HepG2 (cell line): ENCODE results near the gene AJUBA. TPM values are rescaled to one million over a fixed set of nuclear protein-coding genes. Genes with fewer than 3 reads are reported as not detected.

Experiments
- ARNT2 ChIP-seq: sonication (generic); formaldehyde crosslinking; IDR thresholded peaks from 2 replicates; pipeline ENCODE4 v1.8.0; 2022; ENCODE audit warnings: mild to moderate bottlenecking, low read depth, missing genetic modification reagents, moderate library complexity
- EHMT2 ChIP-seq: fragments of 200-600 bp; sonication (generic); IDR thresholded peaks from 2 replicates; pipeline ENCODE4 v1.7.0; 2017; ENCODE audit warnings: antibody characterized with exemption, low read depth, low read length, borderline replicate concordance
- HDAC1 ChIP-seq: sonication (generic); formaldehyde crosslinking; IDR thresholded peaks from 2 replicates; pipeline ENCODE4 v1.5.1; 2020; ENCODE audit warnings: mild to moderate bottlenecking, missing genetic modification reagents
- KAT8 ChIP-seq: IDR thresholded peaks from 2 replicates; pipeline ENCODE4 v1.6.1; 2016; ENCODE audit warnings: missing genetic modification reagents, missing compliant biosample characterization
- MIER3 ChIP-seq: IDR thresholded peaks from 2 replicates; pipeline ENCODE4 v1.6.1; 2016; ENCODE audit warnings: missing compliant biosample characterization, borderline replicate concordance
- MIXL1 ChIP-seq: IDR thresholded peaks from 2 replicates; pipeline ENCODE4 v1.6.1; 2016
- SALL1 ChIP-seq: sonication (generic); formaldehyde crosslinking; IDR thresholded peaks from 2 replicates; pipeline ENCODE4 v1.8.0; 2022; ENCODE audit warnings: mild to moderate bottlenecking, missing genetic modification reagents
- SAP130 ChIP-seq: IDR thresholded peaks from 2 replicates; pipeline ENCODE4 v1.6.1; 2016; ENCODE audit warnings: low read depth
- SKI ChIP-seq: fragments of 450-650 bp; IDR thresholded peaks from one replicate; pipeline ENCODE4 v1.6.1; 2018; ENCODE audit warnings: mild to moderate bottlenecking; ENCODE audit not compliant: partially characterized antibody
- ZBTB7B ChIP-seq: sonication (generic); formaldehyde crosslinking; IDR thresholded peaks from 2 replicates; pipeline ENCODE4 v1.4.0; 2020; ENCODE audit warnings: missing genetic modification reagents
- ZNF33B ChIP-seq: sonication (generic); formaldehyde crosslinking; IDR thresholded peaks from 2 replicates; pipeline ENCODE4 v1.5.1; 2020; ENCODE audit warnings: mild to moderate bottlenecking, missing genetic modification reagents
- ZNF564 ChIP-seq: sonication (generic); formaldehyde crosslinking; IDR thresholded peaks from 2 replicates; pipeline ENCODE4 v1.8.1; 2023; ENCODE audit warnings: mild to moderate bottlenecking, missing genetic modification reagents
- ZNF619 ChIP-seq: sonication (generic); formaldehyde crosslinking; IDR thresholded peaks from 2 replicates; pipeline ENCODE4 v1.4.0; 2020; ENCODE audit warnings: mild to moderate bottlenecking, missing genetic modification reagents
- ZNF878 ChIP-seq: sonication (generic); formaldehyde crosslinking; IDR thresholded peaks from 2 replicates; pipeline ENCODE4 v1.8.1; 2023; ENCODE audit warnings: mild to moderate bottlenecking, missing genetic modification reagents, moderate library complexity
- polyA plus RNA-seq, 8 experiments: library from polyadenylated mRNA; depleted of rRNA in 3 of 8; stranded (reverse) in 7 of 8; unstranded in 1 of 8; fragments of >200 nt; fragmentation: Illumina TruSeq in 4 of 8; extraction: Trizol in 4 of 8; gene quantifications; 2 replicates each; pipeline versions ENCODE4 v1.2.1 to v1.2.3, GENCODE V29; 2011 to 2016; ENCODE audit warnings: low read depth in 4 of 8, missing spikeins in 1 of 8, mixed read lengths in 1 of 8; ENCODE audit not compliant: insufficient read depth in 1 of 8
- total RNA-seq, 5 experiments: library from RNA; depleted of rRNA; stranded (reverse); fragments of >200 nt; fragmentation: Illumina TruSeq; extraction: Trizol; gene quantifications; 2 replicates each; pipeline ENCODE4 v1.2.3, GENCODE V29; 2016; ENCODE audit warnings: low read depth in 1 of 5
- TF ChIP-seq, protein P1 (sequence below): sonication (generic); formaldehyde crosslinking; IDR thresholded peaks from 2 replicates; pipeline ENCODE4 v1.4.0; 2020; ENCODE audit warnings: missing genetic modification reagents, borderline replicate concordance
- TF ChIP-seq, protein P2 (sequence below): sonication (generic); formaldehyde crosslinking; IDR thresholded peaks from 2 replicates; pipeline ENCODE4 v1.4.0; 2020; ENCODE audit warnings: missing genetic modification reagents, borderline replicate concordance
- TF ChIP-seq, protein P3 (sequence below): sonication (generic); formaldehyde crosslinking; IDR thresholded peaks from 2 replicates; pipeline ENCODE4 v1.4.0; 2020; ENCODE audit warnings: missing genetic modification reagents
- TF ChIP-seq, protein P4 (sequence below): sonication (generic); formaldehyde crosslinking; IDR thresholded peaks from 2 replicates; pipeline ENCODE4 v1.9.0; 2021; ENCODE audit warnings: missing genetic modification reagents, borderline replicate concordance

AJUBA gene
- total and polyA plus RNA-seq, 2 of the 13 experiments (the other 11 are each of a cell fraction or from before 2014, with no cell fraction given): 157 to 241 TPM

DNA sequence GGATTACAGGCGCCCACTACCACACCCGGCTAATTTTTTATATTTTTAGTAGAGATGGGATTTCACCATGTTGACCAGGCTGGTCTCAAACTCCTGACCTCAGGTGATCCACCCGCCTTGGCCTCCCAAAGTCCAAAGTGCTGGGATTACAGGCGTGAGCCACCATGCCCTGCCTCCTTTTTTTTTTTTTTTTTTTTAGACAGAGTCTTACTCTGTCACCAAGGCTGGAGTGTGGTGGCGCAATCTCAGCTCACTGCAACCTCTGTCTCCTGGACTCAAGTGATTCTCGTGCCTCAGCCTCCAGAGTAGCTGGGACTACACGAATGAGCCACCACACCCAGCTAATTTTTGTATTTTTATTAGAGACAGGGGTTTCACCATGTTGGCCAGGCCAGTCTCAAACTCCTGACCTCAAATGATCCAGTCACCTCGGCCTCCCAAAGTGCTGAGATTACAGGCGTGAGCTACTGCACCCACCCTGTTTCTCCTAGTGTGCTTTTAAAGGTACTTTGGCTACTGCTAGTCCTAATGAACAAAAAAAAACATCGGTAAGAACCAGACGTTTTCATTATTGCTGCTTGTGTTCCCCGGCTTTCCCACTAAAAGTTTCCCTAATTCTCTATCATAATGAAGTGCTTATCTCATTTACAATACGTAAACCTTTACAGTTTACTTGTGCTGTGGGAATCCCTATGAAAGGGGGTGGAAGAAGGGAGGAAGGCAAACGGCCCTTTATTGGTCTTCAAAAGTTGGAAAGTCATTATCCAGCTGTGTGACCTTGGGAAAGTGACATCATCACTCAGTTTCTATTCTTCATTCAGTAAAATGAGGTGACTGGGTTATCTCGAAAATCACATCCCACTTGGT lies 16.2 kb downstream of the AJUBA start (continued):
- TF ChIP-seq, protein P1, sequence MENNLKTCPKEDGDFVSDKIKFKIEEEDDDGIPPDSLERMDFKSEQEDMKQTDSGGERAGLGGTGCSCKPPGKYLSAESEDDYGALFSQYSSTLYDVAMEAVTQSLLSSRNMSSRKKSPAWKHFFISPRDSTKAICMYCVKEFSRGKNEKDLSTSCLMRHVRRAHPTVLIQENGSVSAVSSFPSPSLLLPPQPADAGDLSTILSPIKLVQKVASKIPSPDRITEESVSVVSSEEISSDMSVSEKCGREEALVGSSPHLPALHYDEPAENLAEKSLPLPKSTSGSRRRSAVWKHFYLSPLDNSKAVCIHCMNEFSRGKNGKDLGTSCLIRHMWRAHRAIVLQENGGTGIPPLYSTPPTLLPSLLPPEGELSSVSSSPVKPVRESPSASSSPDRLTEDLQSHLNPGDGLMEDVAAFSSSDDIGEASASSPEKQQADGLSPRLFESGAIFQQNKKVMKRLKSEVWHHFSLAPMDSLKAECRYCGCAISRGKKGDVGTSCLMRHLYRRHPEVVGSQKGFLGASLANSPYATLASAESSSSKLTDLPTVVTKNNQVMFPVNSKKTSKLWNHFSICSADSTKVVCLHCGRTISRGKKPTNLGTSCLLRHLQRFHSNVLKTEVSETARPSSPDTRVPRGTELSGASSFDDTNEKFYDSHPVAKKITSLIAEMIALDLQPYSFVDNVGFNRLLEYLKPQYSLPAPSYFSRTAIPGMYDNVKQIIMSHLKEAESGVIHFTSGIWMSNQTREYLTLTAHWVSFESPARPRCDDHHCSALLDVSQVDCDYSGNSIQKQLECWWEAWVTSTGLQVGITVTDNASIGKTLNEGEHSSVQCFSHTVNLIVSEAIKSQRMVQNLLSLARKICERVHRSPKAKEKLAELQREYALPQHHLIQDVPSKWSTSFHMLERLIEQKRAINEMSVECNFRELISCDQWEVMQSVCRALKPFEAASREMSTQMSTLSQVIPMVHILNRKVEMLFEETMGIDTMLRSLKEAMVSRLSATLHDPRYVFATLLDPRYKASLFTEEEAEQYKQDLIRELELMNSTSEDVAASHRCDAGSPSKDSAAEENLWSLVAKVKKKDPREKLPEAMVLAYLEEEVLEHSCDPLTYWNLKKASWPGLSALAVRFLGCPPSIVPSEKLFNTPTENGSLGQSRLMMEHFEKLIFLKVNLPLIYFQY: peak; percentile 24; the same call in 1 of the 2 replicates
- TF ChIP-seq KAT8 (CRISPR knock-in tag) (peak; percentile 37; the same call in 1 of the 2 replicates), ZBTB7B (CRISPR knock-in tag) (peak; percentile 45), ARNT2 (CRISPR knock-in tag) (peak; percentile 22; the same call in 1 of the 2 replicates), SAP130 (CRISPR knock-in tag) (peak; percentile 73), SKI (peak; percentile 78), MIER3 (CRISPR knock-in tag) (peak; percentile 75; the same call in 1 of the 2 replicates), SALL1 (CRISPR knock-in tag) (peak; percentile 84), EHMT2 (peak; percentile 76; the same call in 1 of the 2 replicates), ZNF564 (CRISPR knock-in tag) (peak; percentile 87; the same call in 1 of the 2 replicates), ZNF33B (CRISPR knock-in tag) (peak; percentile 41), ZNF878 (CRISPR knock-in tag) (peak; percentile 92), MIXL1 (peak; percentile 74), ZNF619 (peak; percentile 86; the same call in 1 of the 2 replicates), HDAC1 (peak; percentile 86)
- TF ChIP-seq, protein P2, sequence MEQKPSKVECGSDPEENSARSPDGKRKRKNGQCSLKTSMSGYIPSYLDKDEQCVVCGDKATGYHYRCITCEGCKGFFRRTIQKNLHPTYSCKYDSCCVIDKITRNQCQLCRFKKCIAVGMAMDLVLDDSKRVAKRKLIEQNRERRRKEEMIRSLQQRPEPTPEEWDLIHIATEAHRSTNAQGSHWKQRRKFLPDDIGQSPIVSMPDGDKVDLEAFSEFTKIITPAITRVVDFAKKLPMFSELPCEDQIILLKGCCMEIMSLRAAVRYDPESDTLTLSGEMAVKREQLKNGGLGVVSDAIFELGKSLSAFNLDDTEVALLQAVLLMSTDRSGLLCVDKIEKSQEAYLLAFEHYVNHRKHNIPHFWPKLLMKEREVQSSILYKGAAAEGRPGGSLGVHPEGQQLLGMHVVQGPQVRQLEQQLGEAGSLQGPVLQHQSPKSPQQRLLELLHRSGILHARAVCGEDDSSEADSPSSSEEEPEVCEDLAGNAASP (CRISPR knock-in tag): peak; percentile 95; the same call in 1 of the 2 replicates
- TF ChIP-seq, protein P3, sequence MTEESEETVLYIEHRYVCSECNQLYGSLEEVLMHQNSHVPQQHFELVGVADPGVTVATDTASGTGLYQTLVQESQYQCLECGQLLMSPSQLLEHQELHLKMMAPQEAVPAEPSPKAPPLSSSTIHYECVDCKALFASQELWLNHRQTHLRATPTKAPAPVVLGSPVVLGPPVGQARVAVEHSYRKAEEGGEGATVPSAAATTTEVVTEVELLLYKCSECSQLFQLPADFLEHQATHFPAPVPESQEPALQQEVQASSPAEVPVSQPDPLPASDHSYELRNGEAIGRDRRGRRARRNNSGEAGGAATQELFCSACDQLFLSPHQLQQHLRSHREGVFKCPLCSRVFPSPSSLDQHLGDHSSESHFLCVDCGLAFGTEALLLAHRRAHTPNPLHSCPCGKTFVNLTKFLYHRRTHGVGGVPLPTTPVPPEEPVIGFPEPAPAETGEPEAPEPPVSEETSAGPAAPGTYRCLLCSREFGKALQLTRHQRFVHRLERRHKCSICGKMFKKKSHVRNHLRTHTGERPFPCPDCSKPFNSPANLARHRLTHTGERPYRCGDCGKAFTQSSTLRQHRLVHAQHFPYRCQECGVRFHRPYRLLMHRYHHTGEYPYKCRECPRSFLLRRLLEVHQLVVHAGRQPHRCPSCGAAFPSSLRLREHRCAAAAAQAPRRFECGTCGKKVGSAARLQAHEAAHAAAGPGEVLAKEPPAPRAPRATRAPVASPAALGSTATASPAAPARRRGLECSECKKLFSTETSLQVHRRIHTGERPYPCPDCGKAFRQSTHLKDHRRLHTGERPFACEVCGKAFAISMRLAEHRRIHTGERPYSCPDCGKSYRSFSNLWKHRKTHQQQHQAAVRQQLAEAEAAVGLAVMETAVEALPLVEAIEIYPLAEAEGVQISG (CRISPR knock-in tag): peak; percentile 62; the same call in 1 of the 2 replicates
- TF ChIP-seq, protein P4, sequence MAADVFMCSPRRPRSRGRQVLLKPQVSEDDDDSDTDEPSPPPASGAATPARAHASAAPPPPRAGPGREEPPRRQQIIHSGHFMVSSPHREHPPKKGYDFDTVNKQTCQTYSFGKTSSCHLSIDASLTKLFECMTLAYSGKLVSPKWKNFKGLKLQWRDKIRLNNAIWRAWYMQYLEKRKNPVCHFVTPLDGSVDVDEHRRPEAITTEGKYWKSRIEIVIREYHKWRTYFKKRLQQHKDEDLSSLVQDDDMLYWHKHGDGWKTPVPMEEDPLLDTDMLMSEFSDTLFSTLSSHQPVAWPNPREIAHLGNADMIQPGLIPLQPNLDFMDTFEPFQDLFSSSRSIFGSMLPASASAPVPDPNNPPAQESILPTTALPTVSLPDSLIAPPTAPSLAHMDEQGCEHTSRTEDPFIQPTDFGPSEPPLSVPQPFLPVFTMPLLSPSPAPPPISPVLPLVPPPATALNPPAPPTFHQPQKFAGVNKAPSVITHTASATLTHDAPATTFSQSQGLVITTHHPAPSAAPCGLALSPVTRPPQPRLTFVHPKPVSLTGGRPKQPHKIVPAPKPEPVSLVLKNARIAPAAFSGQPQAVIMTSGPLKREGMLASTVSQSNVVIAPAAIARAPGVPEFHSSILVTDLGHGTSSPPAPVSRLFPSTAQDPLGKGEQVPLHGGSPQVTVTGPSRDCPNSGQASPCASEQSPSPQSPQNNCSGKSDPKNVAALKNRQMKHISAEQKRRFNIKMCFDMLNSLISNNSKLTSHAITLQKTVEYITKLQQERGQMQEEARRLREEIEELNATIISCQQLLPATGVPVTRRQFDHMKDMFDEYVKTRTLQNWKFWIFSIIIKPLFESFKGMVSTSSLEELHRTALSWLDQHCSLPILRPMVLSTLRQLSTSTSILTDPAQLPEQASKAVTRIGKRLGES (CRISPR knock-in tag): 0 out of 2 replicates have a peak, but pooled peaks have one; percentile 49
